Upper lobe of left lung (tissue), 4 donors: ENCODE results near the gene AFF1.

Source experiments
- CTCF ChIP-seq, 6 experiments: fragments of 450-650 bp in 4 of 6; fragments of 200-600 bp in 2 of 6; sonication (generic) in 2 of 6; IDR thresholded peaks; one replicate each; pipeline ENCODE4 v1.5.1; 2016 to 2019; ENCODE audit warnings: antibody characterized with exemption in 6 of 6
- EP300 ChIP-seq, 4 donors: sonication (generic); formaldehyde crosslinking; IDR thresholded peaks; one replicate each; pipeline ENCODE4 v1.5.1; 2017; ENCODE audit warnings: antibody characterized with exemption in 4 of 4, control low read depth in 2 of 4
- POLR2A ChIP-seq, 4 donors: fragments of 450-650 bp; IDR thresholded peaks; one replicate each; pipeline ENCODE4 v1.5.1; 2016 to 2017; ENCODE audit warnings: antibody characterized with exemption in 4 of 4, mild to moderate bottlenecking in 2 of 4
- POLR2AphosphoS5 ChIP-seq, 2 donors: sonication (generic); formaldehyde crosslinking; IDR thresholded peaks; one replicate each; pipeline ENCODE4 v1.5.1; 2017; ENCODE audit warnings: antibody characterized with exemption in 2 of 2

GRCh38 chr4:86970447-86971354, 35.9 kb downstream of the AFF1 start:
- TF ChIP-seq POLR2A (IDR thresholded peaks at IDR 0.05), result no peak
- TF ChIP-seq CTCF (IDR thresholded peaks at IDR 0.05), result no peak
- no peak for TF ChIP-seq POLR2AphosphoS5 (IDR thresholded peaks at IDR 0.05)
- no peak for TF ChIP-seq EP300 (IDR thresholded peaks at IDR 0.05)
